Measurements from ENCODE around the gene PLPP1. TPM values are rescaled to one million over a fixed set of nuclear protein-coding genes. Genes with fewer than 3 reads are reported as not detected.

The PLPP1 gene
- total and polyA plus RNA-seq, 2 of the 13 experiments (the other 11 are each of a cell fraction or from before 2014, with no cell fraction given): 7.3 to 12.1 TPM

DNA sequence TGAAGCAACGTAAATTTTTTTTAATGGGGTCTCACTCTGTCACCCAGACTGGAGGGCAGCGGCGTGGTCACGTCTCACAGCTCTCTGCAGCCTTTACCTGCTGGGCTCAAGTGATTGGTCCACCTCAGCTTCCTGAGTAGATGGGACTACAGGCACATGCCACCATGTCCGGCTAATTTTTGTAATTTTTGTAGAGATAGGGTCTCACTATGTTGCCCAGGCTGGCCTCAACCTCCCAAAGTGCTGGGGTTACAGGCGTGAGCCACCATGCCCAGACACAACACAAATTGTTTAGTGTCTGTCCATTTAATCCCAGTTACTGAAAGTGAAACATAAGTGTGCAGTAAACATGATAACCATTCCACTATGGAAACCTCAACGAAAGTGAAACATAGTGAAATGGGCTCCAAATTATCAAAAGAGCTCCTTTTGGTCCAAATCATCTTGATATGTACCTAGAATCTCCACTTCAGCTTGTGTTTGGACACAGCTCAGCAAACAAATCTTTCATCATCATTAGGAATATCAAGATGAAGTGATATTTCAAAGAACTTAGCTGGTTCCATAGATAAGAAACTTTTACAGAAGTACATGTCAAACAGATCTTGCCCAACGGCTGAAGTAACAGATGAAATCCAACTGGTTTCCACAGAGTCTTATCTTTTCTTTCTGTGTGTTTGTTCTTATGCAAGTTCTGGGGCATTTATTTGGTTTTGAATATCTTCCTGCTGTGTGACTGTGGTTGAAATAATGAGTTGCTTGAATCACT, 41.2 kb upstream of the PLPP1 start (continued):
- TF ChIP-seq, protein P1, sequence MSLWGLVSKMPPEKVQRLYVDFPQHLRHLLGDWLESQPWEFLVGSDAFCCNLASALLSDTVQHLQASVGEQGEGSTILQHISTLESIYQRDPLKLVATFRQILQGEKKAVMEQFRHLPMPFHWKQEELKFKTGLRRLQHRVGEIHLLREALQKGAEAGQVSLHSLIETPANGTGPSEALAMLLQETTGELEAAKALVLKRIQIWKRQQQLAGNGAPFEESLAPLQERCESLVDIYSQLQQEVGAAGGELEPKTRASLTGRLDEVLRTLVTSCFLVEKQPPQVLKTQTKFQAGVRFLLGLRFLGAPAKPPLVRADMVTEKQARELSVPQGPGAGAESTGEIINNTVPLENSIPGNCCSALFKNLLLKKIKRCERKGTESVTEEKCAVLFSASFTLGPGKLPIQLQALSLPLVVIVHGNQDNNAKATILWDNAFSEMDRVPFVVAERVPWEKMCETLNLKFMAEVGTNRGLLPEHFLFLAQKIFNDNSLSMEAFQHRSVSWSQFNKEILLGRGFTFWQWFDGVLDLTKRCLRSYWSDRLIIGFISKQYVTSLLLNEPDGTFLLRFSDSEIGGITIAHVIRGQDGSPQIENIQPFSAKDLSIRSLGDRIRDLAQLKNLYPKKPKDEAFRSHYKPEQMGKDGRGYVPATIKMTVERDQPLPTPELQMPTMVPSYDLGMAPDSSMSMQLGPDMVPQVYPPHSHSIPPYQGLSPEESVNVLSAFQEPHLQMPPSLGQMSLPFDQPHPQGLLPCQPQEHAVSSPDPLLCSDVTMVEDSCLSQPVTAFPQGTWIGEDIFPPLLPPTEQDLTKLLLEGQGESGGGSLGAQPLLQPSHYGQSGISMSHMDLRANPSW (CRISPR knock-in tag; IDR thresholded peaks at IDR 0.05; ENCODE audit: borderline replicate concordance): no peak
- TF ChIP-seq PHF20 (CRISPR knock-in tag; IDR thresholded peaks at IDR 0.05): no peak
- no peak for TF ChIP-seq GTF3A (CRISPR knock-in tag; conservative IDR thresholded peaks at IDR 0.05)
- no peak for TF ChIP-seq HDAC2 (CRISPR knock-in tag; IDR thresholded peaks at IDR 0.05)
- TF ChIP-seq, protein P2, sequence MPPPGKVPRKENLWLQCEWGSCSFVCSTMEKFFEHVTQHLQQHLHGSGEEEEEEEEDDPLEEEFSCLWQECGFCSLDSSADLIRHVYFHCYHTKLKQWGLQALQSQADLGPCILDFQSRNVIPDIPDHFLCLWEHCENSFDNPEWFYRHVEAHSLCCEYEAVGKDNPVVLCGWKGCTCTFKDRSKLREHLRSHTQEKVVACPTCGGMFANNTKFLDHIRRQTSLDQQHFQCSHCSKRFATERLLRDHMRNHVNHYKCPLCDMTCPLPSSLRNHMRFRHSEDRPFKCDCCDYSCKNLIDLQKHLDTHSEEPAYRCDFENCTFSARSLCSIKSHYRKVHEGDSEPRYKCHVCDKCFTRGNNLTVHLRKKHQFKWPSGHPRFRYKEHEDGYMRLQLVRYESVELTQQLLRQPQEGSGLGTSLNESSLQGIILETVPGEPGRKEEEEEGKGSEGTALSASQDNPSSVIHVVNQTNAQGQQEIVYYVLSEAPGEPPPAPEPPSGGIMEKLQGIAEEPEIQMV (CRISPR knock-in tag; IDR thresholded peaks at IDR 0.05; ENCODE audit: low read depth): no peak
- TF ChIP-seq ZNF143 (CRISPR knock-in tag; IDR thresholded peaks at IDR 0.05): no peak
- TF ChIP-seq GABPB1 (CRISPR knock-in tag; IDR thresholded peaks at IDR 0.05): no peak
- TF ChIP-seq RBFOX2 (IDR thresholded peaks at IDR 0.05; ENCODE audit: low read depth, low read length): no peak
- TF ChIP-seq NFATC3 (CRISPR knock-in tag; IDR thresholded peaks at IDR 0.05): no peak
- TF ChIP-seq ZFP62 (CRISPR knock-in tag; IDR thresholded peaks at IDR 0.05): no peak
- no peak for TF ChIP-seq SMARCE1 (IDR thresholded peaks at IDR 0.05; ENCODE audit: borderline replicate concordance)
- no peak for TF ChIP-seq ATF3 (CRISPR knock-in tag; IDR thresholded peaks at IDR 0.05)
- no peak for TF ChIP-seq ZBTB44 (CRISPR knock-in tag; IDR thresholded peaks at IDR 0.05)
- TF ChIP-seq ZNF713 (CRISPR knock-in tag; IDR thresholded peaks at IDR 0.05): no peak
- TF ChIP-seq SOX13 (IDR thresholded peaks at IDR 0.05): no peak
- TF ChIP-seq SOX13 (CRISPR knock-in tag; conservative IDR thresholded peaks at IDR 0.05 in 1 of 2, IDR thresholded peaks at IDR 0.05 in 1 of 2): peak in 1 of 2 experiments; percentile 21; a peak in 1 of 4 replicates
- TF ChIP-seq ZBTB33 (CRISPR knock-in tag; IDR thresholded peaks at IDR 0.05): no peak
- TF ChIP-seq, protein P3, sequence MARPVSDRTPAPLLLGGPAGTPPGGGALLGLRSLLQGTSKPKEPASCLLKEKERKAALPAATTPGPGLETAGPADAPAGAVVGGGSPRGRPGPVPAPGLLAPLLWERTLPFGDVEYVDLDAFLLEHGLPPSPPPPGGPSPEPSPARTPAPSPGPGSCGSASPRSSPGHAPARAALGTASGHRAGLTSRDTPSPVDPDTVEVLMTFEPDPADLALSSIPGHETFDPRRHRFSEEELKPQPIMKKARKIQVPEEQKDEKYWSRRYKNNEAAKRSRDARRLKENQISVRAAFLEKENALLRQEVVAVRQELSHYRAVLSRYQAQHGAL (CRISPR knock-in tag; IDR thresholded peaks at IDR 0.05; ENCODE audit: not compliant biosample characterization): no peak
- TF ChIP-seq EP300 (IDR thresholded peaks at IDR 0.05; ENCODE audit: low read depth in 2 of 2, low read length in 2 of 2): peak in 1 of 2 experiments; percentile 84; a peak in 1 of 4 replicates
- no peak for TF ChIP-seq EP300 (CRISPR knock-in tag; IDR thresholded peaks at IDR 0.05; ENCODE audit: borderline replicate concordance)
- 0 out of 2 replicates have a peak, but pooled peaks have one; percentile 7 for TF ChIP-seq HNF4A (CRISPR knock-in tag; IDR thresholded peaks at IDR 0.05)

Measured in HepG2 (cell line).